ENCODE results near the gene GMDS.

Gene GMDS

GRCh38 chr6:1612974-1613306 is 632.5 kb downstream of the GMDS start:
- DNase-seq (ENCODE audit: low spot score), result no peak

- no peak for DNase-seq (ENCODE audit: low spot score)
Observed at GRCh38 chr6:1612299-1612973, 633.0 kb downstream of the GMDS start.

- no peak for DNase-seq (ENCODE audit: low spot score)
Observed at GRCh38 chr6:1611572-1612298, 633.7 kb downstream of the GMDS start.

- DNase-seq (ENCODE audit: low spot score), result peak; percentile 88
Observed at GRCh38 chr6:1611322-1611571, 634.2 kb downstream of the GMDS start.

GRCh38 chr6:1610497-1611321 is 634.7 kb downstream of the GMDS start:
- peak; percentile 72 for DNase-seq (ENCODE audit: low spot score)

GRCh38 chr6:1609648-1610496 is 635.5 kb downstream of the GMDS start, which contains the start of gene FOXC1:
FOXC1 (plus strand) TSS chr6:1609915; CDS start chr6:1610446, 531 bp downstream.
- peak; percentile 82 for DNase-seq (ENCODE audit: low spot score)

GRCh38 chr6:1609041-1609647 is 636.3 kb downstream of the GMDS start:
- DNase-seq (ENCODE audit: low spot score), result peak; percentile 70

GRCh38 chr6:1608222-1609040 is 637.0 kb downstream of the GMDS start:
- DNase-seq (ENCODE audit: low spot score), result peak; percentile 48

- peak; percentile 59 for DNase-seq (ENCODE audit: low spot score)
Observed at GRCh38 chr6:1607516-1608221, 637.7 kb downstream of the GMDS start.

- no peak for DNase-seq (ENCODE audit: low spot score)
Observed at GRCh38 chr6:1606780-1607515, 638.5 kb downstream of the GMDS start.

- no peak for DNase-seq (ENCODE audit: low spot score)
Observed at GRCh38 chr6:1605893-1606779, 639.3 kb downstream of the GMDS start.

GRCh38 chr6:1605004-1605892 is 640.2 kb downstream of the GMDS start:
- peak; percentile 69 for DNase-seq (ENCODE audit: low spot score)

GRCh38 chr6:1604158-1605003 is 641.0 kb downstream of the GMDS start:
- DNase-seq (ENCODE audit: low spot score), result peak; percentile 98

GRCh38 chr6:1603708-1604107 is 641.7 kb downstream of the GMDS start:
- no peak for DNase-seq (ENCODE audit: low spot score)

GRCh38 chr6:1602049-1602713 is 643.2 kb downstream of the GMDS start:
- DNase-seq (ENCODE audit: low spot score), result no peak

Data from D341Med (cell line).